WTC11 (cell line): ENCODE measurements around the gene RBM42. TPM values are rescaled to one million over a fixed set of nuclear protein-coding genes. Genes with fewer than 3 reads are reported as not detected.
A peak's percentile ranks its signal among the peaks of the same experiment; 100 is the strongest.

Experiments used
- ATAC-seq: fragments of 200-7000 bp; cut with Tn5 transposase; 2 replicates; pipeline ENCODE4 v1.10.0; 2021; ENCODE audit warnings: mild to moderate bottlenecking, moderate library complexity
- CTCF ChIA-PET: fragments of 300-600 bp; sonication (Branson Sonifier 250); formaldehyde crosslinking; loops from one replicate; lab custom pipeline; 2021; ENCODE audit warnings: antibody characterized with exemption; lab: Charles Lee
- POLR2A ChIA-PET: fragments of 350-600 bp; sonication (Branson Sonifier 250); formaldehyde crosslinking; loops from one replicate; lab custom pipeline; 2021; ENCODE audit warnings: antibody characterized with exemption; lab: Charles Lee
- DNase-seq: peaks from one replicate; pipeline ENCODE4 v3.0.0; 2021; ENCODE audit warnings: low spot score
- H3K27ac Mint-ChIP-seq: 2 replicates; pipeline ENCODE4 v1.8.0; 2021; ENCODE audit warnings: mixed read lengths
- H3K27me3 Mint-ChIP-seq: 2 replicates; pipeline ENCODE4 v1.8.0; 2021; ENCODE audit warnings: low read depth, mild to moderate bottlenecking, moderate library complexity, mixed read lengths
- H3K36me3 Mint-ChIP-seq: 2 replicates; pipeline ENCODE4 v1.8.0; 2021; ENCODE audit warnings: mixed read lengths
- H3K4me1 Mint-ChIP-seq: 2 replicates; pipeline ENCODE4 v1.8.0; 2022; ENCODE audit warnings: mixed read lengths
- H3K4me3 Mint-ChIP-seq: 2 replicates; pipeline ENCODE4 v1.8.0; 2021; ENCODE audit warnings: mild to moderate bottlenecking, moderate library complexity, mixed read lengths
- H3K9me3 Mint-ChIP-seq: 2 replicates; pipeline ENCODE4 v1.8.0; 2021; ENCODE audit warnings: mixed read lengths
- AFF4 ChIP-seq: sonication (generic); formaldehyde crosslinking; IDR thresholded peaks from 2 replicates; pipeline ENCODE4 v1.8.1; 2023; ENCODE audit warnings: mild to moderate bottlenecking, missing genetic modification reagents, borderline replicate concordance
- ATF1 ChIP-seq: sonication (generic); formaldehyde crosslinking; IDR thresholded peaks from 2 replicates; pipeline ENCODE4 v1.8.1; 2023; ENCODE audit warnings: mild to moderate bottlenecking, moderate library complexity, missing genetic modification reagents
- CBFB ChIP-seq: sonication (generic); formaldehyde crosslinking; IDR thresholded peaks from 2 replicates; pipeline ENCODE4 v1.8.1; 2022; ENCODE audit warnings: mild to moderate bottlenecking, low read depth, missing genetic modification reagents
- CREM ChIP-seq: sonication (generic); formaldehyde crosslinking; IDR thresholded peaks from 2 replicates; pipeline ENCODE4 v1.8.1; 2022; ENCODE audit warnings: mild to moderate bottlenecking, missing genetic modification reagents, moderate library complexity
- E2F1 ChIP-seq: sonication (generic); formaldehyde crosslinking; IDR thresholded peaks from 2 replicates; pipeline ENCODE4 v1.8.0; 2022; ENCODE audit warnings: mild to moderate bottlenecking, missing genetic modification reagents
- E2F5 ChIP-seq: sonication (generic); formaldehyde crosslinking; IDR thresholded peaks from 2 replicates; pipeline ENCODE4 v1.8.1; 2022; ENCODE audit warnings: mild to moderate bottlenecking, moderate library complexity, missing genetic modification reagents
- GABPB1 ChIP-seq: sonication (generic); formaldehyde crosslinking; IDR thresholded peaks from 2 replicates; pipeline ENCODE4 v1.8.1; 2023; ENCODE audit warnings: mild to moderate bottlenecking, missing genetic modification reagents
- GRHL2 ChIP-seq: fragments of 250-450 bp; sonication (Bioruptor Pico); IDR thresholded peaks from 2 replicates; pipeline ENCODE4 v1.8.0; 2022; ENCODE audit warnings: mild to moderate bottlenecking, moderate library complexity; ENCODE audit not compliant: insufficient replicate concordance, severe bottlenecking
- HMGXB4 ChIP-seq: sonication (generic); formaldehyde crosslinking; IDR thresholded peaks from 2 replicates; pipeline ENCODE4 v1.8.1; 2023; ENCODE audit warnings: mild to moderate bottlenecking, moderate library complexity, missing genetic modification reagents
- MLX ChIP-seq: sonication (generic); formaldehyde crosslinking; IDR thresholded peaks from 2 replicates; pipeline ENCODE4 v1.8.1; 2023; ENCODE audit warnings: mild to moderate bottlenecking, missing genetic modification reagents, moderate library complexity
- NR3C1 ChIP-seq: sonication (generic); formaldehyde crosslinking; conservative IDR thresholded peaks from 2 replicates; pipeline ENCODE4 v1.8.1; 2023; ENCODE audit warnings: low read depth, mild to moderate bottlenecking, missing genetic modification reagents
- SP1 ChIP-seq: sonication (generic); formaldehyde crosslinking; conservative IDR thresholded peaks from 2 replicates; pipeline ENCODE4 v1.8.1; 2022; ENCODE audit warnings: missing genetic modification reagents
- ZNF121 ChIP-seq: sonication (generic); formaldehyde crosslinking; IDR thresholded peaks from 2 replicates; pipeline ENCODE4 v1.8.0; 2023; ENCODE audit warnings: missing genetic modification reagents
- ZNF423 ChIP-seq: fragments of 250-450 bp; sonication (Bioruptor Pico); IDR thresholded peaks from 2 replicates; pipeline ENCODE4 v2.1.2; 2022; ENCODE audit warnings: mild to moderate bottlenecking, moderate library complexity
- total RNA-seq: library from RNA; stranded (reverse); gene quantifications from 3 replicates; pipeline ENCODE4 v1.2.3, GENCODE V29; 2021
- TF ChIP-seq, protein P1 (sequence below): sonication (generic); formaldehyde crosslinking; IDR thresholded peaks from 2 replicates; pipeline ENCODE4 v1.8.0; 2022; ENCODE audit warnings: mild to moderate bottlenecking, missing genetic modification reagents
- TF ChIP-seq, protein P2 (sequence below): fragments of 250-450 bp; sonication (Bioruptor Pico); IDR thresholded peaks from 2 replicates; pipeline ENCODE4 v1.9.0; 2021; ENCODE audit warnings: mild to moderate bottlenecking
- TF ChIP-seq, protein P3 (sequence below): fragments of 250-450 bp; sonication (Bioruptor Pico); IDR thresholded peaks from 2 replicates; pipeline ENCODE4 v1.9.0; 2021; ENCODE audit warnings: moderate library complexity, mild to moderate bottlenecking, inconsistent platforms, borderline replicate concordance

RBM42 gene
- total RNA-seq, 1 experiment from 2014 or later = 94.9 TPM

DNA sequence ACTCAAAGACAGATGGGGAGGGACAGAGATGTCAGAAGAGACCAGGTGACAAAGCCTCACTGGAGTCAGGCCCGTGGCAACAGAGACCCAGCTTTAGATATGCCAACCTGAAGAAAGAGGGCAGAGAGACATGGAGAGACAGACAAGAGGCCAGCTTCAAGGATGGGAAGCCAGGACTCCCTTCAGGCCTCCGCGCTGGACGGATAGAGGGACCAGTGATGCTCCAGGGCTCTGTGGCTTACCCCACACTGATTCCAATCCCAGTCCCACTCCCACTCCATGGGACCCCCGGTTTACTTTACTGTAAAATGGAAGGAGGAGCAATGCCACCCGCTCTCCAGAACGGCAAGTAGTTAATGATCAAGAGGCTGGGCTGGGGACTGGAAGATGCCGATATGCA is 11.0 kb downstream of the RBM42 start:
- H3K27ac Mint-ChIP-seq = 0 out of 2 replicates have a peak overlapping the region, but pooled peaks have one; percentile 1
- H3K4me1 Mint-ChIP-seq = peaks cover 23% of the 10 kb centered on the region
- no peak for TF ChIP-seq CBFB
- TF ChIP-seq GRHL2 (CRISPR knock-in tag) = no peak
- TF ChIP-seq, all 79 proteins: peak for 0
- DNase-seq (no peak), ATAC-seq (no peak)
- Mint-ChIP-seq H3K4me3 (no peak overlapping the region), H3K9me3 (no peaks in the 10 kb centered on the region), H3K27me3 (no peaks in the 10 kb centered on the region), H3K36me3 (peaks cover 18% of the 10 kb centered on the region)
- CTCF ChIA-PET = no interaction called here
- POLR2A ChIA-PET = interaction anchor here (0.6 kb wide), 1 partner anchor 262 kb away, joined by 7 read pairs; no protein-coding TSS in a partner anchor

DNA sequence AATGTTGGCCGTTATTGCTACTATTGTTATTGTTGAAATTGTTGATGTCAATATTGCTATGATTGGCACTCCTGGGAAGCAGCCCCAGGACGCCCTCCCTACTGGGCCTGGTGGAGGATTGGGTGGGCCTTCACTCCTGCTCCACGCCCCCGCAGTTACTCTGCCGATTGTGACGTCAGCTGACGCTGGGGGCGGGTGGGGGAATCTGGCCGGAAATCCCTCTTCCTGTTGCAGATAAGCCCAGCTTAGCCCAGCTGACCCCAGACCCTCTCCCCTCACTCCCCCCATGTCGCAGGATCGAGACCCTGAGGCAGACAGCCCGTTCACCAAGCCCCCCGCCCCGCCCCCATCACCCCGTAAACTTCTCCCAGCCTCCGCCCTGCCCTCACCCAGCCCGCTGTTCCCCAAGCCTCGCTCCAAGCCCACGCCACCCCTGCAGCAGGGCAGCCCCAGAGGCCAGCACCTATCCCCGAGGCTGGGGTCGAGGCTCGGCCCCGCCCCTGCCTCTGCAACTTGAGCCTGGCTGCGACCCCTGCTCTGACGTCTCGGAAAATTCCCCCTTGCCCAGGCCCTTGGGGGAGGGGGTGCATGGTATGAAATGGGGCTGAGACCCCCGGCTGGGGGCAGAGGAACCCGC is 12.8 kb downstream of the RBM42 start, which contains the start of gene ETV2:
Gene ETV2 (plus strand): TSS at position 231 of the 637 bp plus-strand sequence. CDS start 716 bp downstream, outside the sequence.
- H3K36me3 Mint-ChIP-seq = peaks cover 9% of the 10 kb centered on the region
- DNase-seq (peak; percentile 72), ATAC-seq (no peak)

More for the DNA sequence above, 12.8 kb downstream of the RBM42 start, which contains the start of gene ETV2:
- Mint-ChIP-seq H3K4me3 (peak within 1 kb of the TSS; percentile 84), H3K27ac (peak within 1 kb of the TSS; percentile 79), H3K9me3 (no peaks in the 10 kb centered on the region), H3K4me1 (peaks cover 34% of the 10 kb centered on the region), H3K27me3 (peaks cover 14% of the 10 kb centered on the region)
- TF ChIP-seq, protein P1, sequence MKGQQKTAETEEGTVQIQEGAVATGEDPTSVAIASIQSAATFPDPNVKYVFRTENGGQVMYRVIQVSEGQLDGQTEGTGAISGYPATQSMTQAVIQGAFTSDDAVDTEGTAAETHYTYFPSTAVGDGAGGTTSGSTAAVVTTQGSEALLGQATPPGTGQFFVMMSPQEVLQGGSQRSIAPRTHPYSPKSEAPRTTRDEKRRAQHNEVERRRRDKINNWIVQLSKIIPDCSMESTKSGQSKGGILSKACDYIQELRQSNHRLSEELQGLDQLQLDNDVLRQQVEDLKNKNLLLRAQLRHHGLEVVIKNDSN = 0 out of 2 replicates have a peak, but pooled peaks have one; percentile 23
- TF ChIP-seq MLX (CRISPR knock-in tag) = no peak
- no peak for TF ChIP-seq E2F5 (CRISPR knock-in tag)
- TF ChIP-seq NR3C1 (CRISPR knock-in tag) = no peak
- TF ChIP-seq HMGXB4 (CRISPR knock-in tag) = no peak
- TF ChIP-seq, protein P2, sequence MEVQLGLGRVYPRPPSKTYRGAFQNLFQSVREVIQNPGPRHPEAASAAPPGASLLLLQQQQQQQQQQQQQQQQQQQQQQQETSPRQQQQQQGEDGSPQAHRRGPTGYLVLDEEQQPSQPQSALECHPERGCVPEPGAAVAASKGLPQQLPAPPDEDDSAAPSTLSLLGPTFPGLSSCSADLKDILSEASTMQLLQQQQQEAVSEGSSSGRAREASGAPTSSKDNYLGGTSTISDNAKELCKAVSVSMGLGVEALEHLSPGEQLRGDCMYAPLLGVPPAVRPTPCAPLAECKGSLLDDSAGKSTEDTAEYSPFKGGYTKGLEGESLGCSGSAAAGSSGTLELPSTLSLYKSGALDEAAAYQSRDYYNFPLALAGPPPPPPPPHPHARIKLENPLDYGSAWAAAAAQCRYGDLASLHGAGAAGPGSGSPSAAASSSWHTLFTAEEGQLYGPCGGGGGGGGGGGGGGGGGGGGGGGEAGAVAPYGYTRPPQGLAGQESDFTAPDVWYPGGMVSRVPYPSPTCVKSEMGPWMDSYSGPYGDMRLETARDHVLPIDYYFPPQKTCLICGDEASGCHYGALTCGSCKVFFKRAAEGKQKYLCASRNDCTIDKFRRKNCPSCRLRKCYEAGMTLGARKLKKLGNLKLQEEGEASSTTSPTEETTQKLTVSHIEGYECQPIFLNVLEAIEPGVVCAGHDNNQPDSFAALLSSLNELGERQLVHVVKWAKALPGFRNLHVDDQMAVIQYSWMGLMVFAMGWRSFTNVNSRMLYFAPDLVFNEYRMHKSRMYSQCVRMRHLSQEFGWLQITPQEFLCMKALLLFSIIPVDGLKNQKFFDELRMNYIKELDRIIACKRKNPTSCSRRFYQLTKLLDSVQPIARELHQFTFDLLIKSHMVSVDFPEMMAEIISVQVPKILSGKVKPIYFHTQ (CRISPR knock-in tag) = no peak
- TF ChIP-seq, protein P3, sequence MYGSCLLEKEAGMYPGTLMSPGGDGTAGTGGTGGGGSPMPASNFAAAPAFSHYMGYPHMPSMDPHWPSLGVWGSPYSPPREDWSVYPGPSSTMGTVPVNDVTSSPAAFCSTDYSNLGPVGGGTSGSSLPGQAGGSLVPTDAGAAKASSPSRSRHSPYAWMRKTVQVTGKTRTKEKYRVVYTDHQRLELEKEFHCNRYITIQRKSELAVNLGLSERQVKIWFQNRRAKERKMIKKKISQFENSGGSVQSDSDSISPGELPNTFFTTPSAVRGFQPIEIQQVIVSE (CRISPR knock-in tag) = no peak
- TF ChIP-seq ZNF423 (CRISPR knock-in tag) = no peak
- TF ChIP-seq GABPB1 = no peak
- TF ChIP-seq AFF4 = no peak
- 0 out of 2 replicates have a peak, but pooled peaks have one; percentile 43 for TF ChIP-seq CREM (CRISPR knock-in tag)
- no peak for TF ChIP-seq GRHL2 (CRISPR knock-in tag)
- no peak for TF ChIP-seq ATF1 (CRISPR knock-in tag)
- TF ChIP-seq ZNF121 (CRISPR knock-in tag) = no peak
- TF ChIP-seq E2F1 (CRISPR knock-in tag) = no peak
- peak; percentile 32 for TF ChIP-seq SP1 (CRISPR knock-in tag)
- ChIA-PET POLR2A (no interaction called here), CTCF (interaction anchor here (1.4 kb wide), 1 partner anchor 131 kb away, joined by 3 read pairs; no protein-coding TSS in a partner anchor)
